ENCODE measurements around the gene KLF11. TPM values are rescaled to one million over a fixed set of nuclear protein-coding genes. Genes with fewer than 3 reads are reported as not detected.

The KLF11 gene
- total and polyA plus RNA-seq, 2 of the 8 experiments (the other 6 are each of a cell fraction or from before 2014, with no cell fraction given), result 6.4 to 10.1 TPM

- no peak overlapping the region for H2AFZ ChIP-seq (ENCODE audit: low read length)
- no peak overlapping the region for H4K91ac ChIP-seq (replicated peaks; ENCODE audit: insufficient read length, low read length)
- H4K5ac ChIP-seq (ENCODE audit: insufficient read length, low read depth, low read length), result no peak overlapping the region
- no peaks in the 10 kb centered on the region for H3K4me1 ChIP-seq (replicated peaks in 1 of 4; ENCODE audit: control insufficient read depth in 3 of 4, insufficient read depth in 4 of 4, low read length in 3 of 4)
- no peak overlapping the region for H3K14ac ChIP-seq (ENCODE audit: insufficient read length)
- H2BK120ac ChIP-seq (replicated peaks; ENCODE audit: low read depth, low read length), result no peak overlapping the region
- FAIRE-seq, result no peak
- H2AK5ac ChIP-seq (ENCODE audit: low read depth, low read length), result no peak overlapping the region
- no peak overlapping the region for H2BK12ac ChIP-seq (ENCODE audit: low read depth, low read length)
- H3K4ac ChIP-seq (replicated peaks; ENCODE audit: insufficient read length, low read depth, low read length), result no peak overlapping the region
- no peak overlapping the region for H3K18ac ChIP-seq (ENCODE audit: extremely low read depth, low read length)
- no peak overlapping the region for H3K4me3 ChIP-seq (ENCODE audit: extremely low read depth in 1 of 4, insufficient read depth in 2 of 4, low read depth in 3 of 4, low read length in 4 of 4)
- no peak overlapping the region for H4K8ac ChIP-seq (ENCODE audit: extremely low read depth, insufficient read depth, low read length)
- H3K56ac ChIP-seq (replicated peaks; ENCODE audit: insufficient read length, low read depth, low read length), result no peak overlapping the region
- H3K79me1 ChIP-seq (ENCODE audit: low read depth, low read length), result no peaks in the 10 kb centered on the region
- no peaks in the 10 kb centered on the region for H3K27me3 ChIP-seq (replicated peaks in 1 of 4; ENCODE audit: control insufficient read depth in 3 of 4, extremely low read depth in 1 of 4, insufficient read depth in 3 of 4, low read length in 3 of 4)
- H3K27ac ChIP-seq (ENCODE audit: low read depth, low read length), result no peak overlapping the region
- H3K9ac ChIP-seq (replicated peaks in 1 of 4; ENCODE audit: extremely low read depth in 1 of 4, low read depth in 3 of 4, low read length in 3 of 4), result no peak overlapping the region
- no peak overlapping the region for H3K23ac ChIP-seq (ENCODE audit: insufficient read length)
- no peaks in the 10 kb centered on the region for H4K20me1 ChIP-seq (replicated peaks in 1 of 2; ENCODE audit: control insufficient read depth in 1 of 2, insufficient read depth in 2 of 2, low read length in 2 of 2)
- H3K9me3 ChIP-seq (ENCODE audit: insufficient read depth in 2 of 2, low read depth in 1 of 2, low read length in 1 of 2), result peaks cover 0 to 2% of the 10 kb centered on the region in 2 experiments; a peak in 1 of 4 replicates
- no peaks in the 10 kb centered on the region for H3K79me2 ChIP-seq (ENCODE audit: control insufficient read depth in 1 of 2, insufficient read depth in 2 of 2, low read length in 2 of 2)
- no peak overlapping the region for H2BK20ac ChIP-seq (ENCODE audit: low read length)
- CTCF ChIA-PET (ENCODE audit: partially characterized antibody), result interaction anchor here (1.8 to 4.5 kb wide), 3 partner anchors 13 to 23 kb away, joined by 7 to 23 read pairs (median 14); no protein-coding TSS in a partner anchor
- no peaks in the 10 kb centered on the region for H3K36me3 ChIP-seq (ENCODE audit: control insufficient read depth in 2 of 4, insufficient read depth in 4 of 4, low read length in 3 of 4)
- no peak overlapping the region for H2BK5ac ChIP-seq (ENCODE audit: low read depth, low read length)
- POLR2A ChIA-PET (ENCODE audit: partially characterized antibody), result no interaction called here
- 81% methylated on average over 9 of the region's 9 CpGs; no CpG with 5 or more reads in 1 of the 2 experiments for whole genome bisulfite sequencing, 2 experiments (ENCODE audit: extremely low coverage in 1 of 2, insufficient coverage in 1 of 2, insufficient read length in 1 of 2, insufficient replicate concordance in 2 of 2, low coverage in 1 of 2, low lambda C conversion rate in 2 of 2, missing lambda C conversion rate in 1 of 2)
- no peaks in the 10 kb centered on the region for H3K23me2 ChIP-seq (ENCODE audit: low read depth, low read length)
- H3K4me2 ChIP-seq (ENCODE audit: insufficient read depth in 1 of 2, low read depth in 2 of 2, low read length in 2 of 2), result no peak overlapping the region
- no peak for DNase-seq (ENCODE audit: low read depth in 1 of 2, low spot score in 2 of 2)
- no peak for TF ChIP-seq EP300 (IDR thresholded peaks at IDR 0.05; ENCODE audit: borderline replicate concordance in 1 of 2, low read depth in 2 of 2, low read length in 2 of 2)
- no peak for TF ChIP-seq YY1 (IDR thresholded peaks at IDR 0.05; ENCODE audit: low read depth, low read length)
- no peak for TF ChIP-seq BACH1 (IDR thresholded peaks at IDR 0.05; ENCODE audit: low read length)
- TF ChIP-seq KDM4A (IDR thresholded peaks at IDR 0.05; ENCODE audit: low read depth, low read length, severe bottlenecking), result no peak
- TF ChIP-seq NRF1 (IDR thresholded peaks at IDR 0.05; ENCODE audit: low read depth, low read length), result no peak
- no peak for TF ChIP-seq TCF12 (IDR thresholded peaks at IDR 0.05; ENCODE audit: low read depth, low read length)
- TF ChIP-seq CREB1 (IDR thresholded peaks at IDR 0.05), result no peak
- TF ChIP-seq RNF2 (IDR thresholded peaks at IDR 0.05; ENCODE audit: borderline replicate concordance, low read depth, low read length, missing control alignments, poor library complexity, severe bottlenecking), result no peak
- TF ChIP-seq CEBPB (IDR thresholded peaks at IDR 0.05; ENCODE audit: low read depth, low read length), result no peak
- no peak for TF ChIP-seq CBX8 (IDR thresholded peaks at IDR 0.05; ENCODE audit: borderline replicate concordance, low read depth, low read length)
- TF ChIP-seq CHD1 (IDR thresholded peaks at IDR 0.05; ENCODE audit: low read depth, low read length), result no peak
- H2BK15ac ChIP-seq (ENCODE audit: low read length), result no peak overlapping the region
These were observed 35.9 kb upstream of the KLF11 start for GRCh38 chr2:10007435-10007834.
